Measurements from ENCODE around the gene SRD5A1.

SRD5A1 gene

GRCh38 chr5:6603643-6604042, 29.6 kb upstream of the SRD5A1 start:
- no peak overlapping the region for H3K4me2 ChIP-seq (ENCODE audit: insufficient read depth, low read length, poor library complexity, severe bottlenecking)
- H2AK5ac ChIP-seq (ENCODE audit: low read depth, low read length): no peak overlapping the region
- H3K4ac ChIP-seq (ENCODE audit: low read length): no peak overlapping the region
- no peak overlapping the region for H3K18ac ChIP-seq (ENCODE audit: low read length)
- H3K9ac ChIP-seq (ENCODE audit: low read depth, low read length, poor library complexity): no peak overlapping the region
- H4K91ac ChIP-seq (ENCODE audit: low read depth, low read length, poor library complexity): no peak overlapping the region
- WGBS, 2 donors (ENCODE audit: extremely low coverage in 2 of 2, insufficient read length in 2 of 2, insufficient replicate concordance in 1 of 2): no CpG with 5 or more reads among the region's 5 CpGs
- no peaks in the 10 kb centered on the region for H3K4me1 ChIP-seq (ENCODE audit: control insufficient read depth in 2 of 2, insufficient read depth in 1 of 2, low read depth in 1 of 2, low read length in 2 of 2)
- no peak overlapping the region for H3K14ac ChIP-seq (ENCODE audit: low read length)
- H3K27me3 ChIP-seq (ENCODE audit: control insufficient read depth in 3 of 3, insufficient read depth in 3 of 3, low read depth in 1 of 3, low read length in 3 of 3): no peaks in the 10 kb centered on the region
- no peak overlapping the region for H2BK12ac ChIP-seq (ENCODE audit: low read length)
- no peak overlapping the region for H2BK15ac ChIP-seq (ENCODE audit: low read length)
- no peak overlapping the region for H3K4me3 ChIP-seq (ENCODE audit: low read length in 2 of 2)
- H2AFZ ChIP-seq (ENCODE audit: low read length): no peak overlapping the region
- H3K36me3 ChIP-seq (replicated peaks in 1 of 2; ENCODE audit: control insufficient read depth in 2 of 2, insufficient read depth in 2 of 2, low read length in 2 of 2): peaks cover 52 to 97% of the 10 kb centered on the region in 2 donors
- no peak overlapping the region for H2BK5ac ChIP-seq (ENCODE audit: low read length)
- peaks cover 7% of the 10 kb centered on the region for H3K79me1 ChIP-seq (ENCODE audit: low read depth, low read length)
- H2BK120ac ChIP-seq (ENCODE audit: low read depth, low read length): no peak overlapping the region
- no peaks in the 10 kb centered on the region for H3K9me3 ChIP-seq (replicated peaks in 1 of 2; ENCODE audit: control insufficient read depth in 2 of 2, insufficient read depth in 1 of 2, low read depth in 1 of 2, low read length in 2 of 2)
- no peak for DNase-seq (ENCODE audit: low spot score)
- no peak overlapping the region for H3K27ac ChIP-seq (replicated peaks; ENCODE audit: low read length)
- no peak overlapping the region for H4K8ac ChIP-seq (ENCODE audit: low read depth, low read length)
- H3K23ac ChIP-seq (ENCODE audit: low read depth, low read length, poor library complexity): no peak overlapping the region

DNA sequence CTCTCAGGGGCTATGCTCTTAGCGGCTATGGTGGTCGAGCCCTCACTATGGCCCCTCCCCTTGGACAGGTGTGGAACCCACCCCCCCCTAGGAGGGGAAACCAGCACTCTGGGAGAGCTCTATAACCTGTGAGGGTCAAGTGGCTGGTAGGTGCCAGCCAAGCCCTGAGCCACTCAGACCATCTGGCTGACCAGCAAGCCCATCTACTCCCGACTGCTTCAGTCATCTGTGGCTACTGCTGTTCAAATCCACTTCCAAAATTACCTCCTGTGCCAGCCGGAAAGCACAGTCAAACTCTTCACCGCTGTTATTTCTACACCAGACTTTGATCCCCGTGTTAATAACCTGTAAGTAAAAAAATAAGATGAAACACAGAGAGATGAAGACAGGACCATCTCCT, 28.9 kb upstream of the SRD5A1 start:
- no peak overlapping the region for H3K4me3 ChIP-seq (ENCODE audit: low read length in 2 of 2)
- H3K4me2 ChIP-seq (ENCODE audit: insufficient read depth, low read length, poor library complexity, severe bottlenecking): no peak overlapping the region
- H2BK5ac ChIP-seq (ENCODE audit: low read length): no peak overlapping the region
- H3K27me3 ChIP-seq (ENCODE audit: control insufficient read depth in 3 of 3, insufficient read depth in 3 of 3, low read depth in 1 of 3, low read length in 3 of 3): no peaks in the 10 kb centered on the region
- WGBS, 2 donors (ENCODE audit: extremely low coverage in 2 of 2, insufficient read length in 2 of 2, insufficient replicate concordance in 1 of 2): no CpG with 5 or more reads among the region's 6 CpGs
- no peak overlapping the region for H3K9ac ChIP-seq (ENCODE audit: low read depth, low read length, poor library complexity)
- no peak overlapping the region for H2BK120ac ChIP-seq (ENCODE audit: low read depth, low read length)
- H3K23ac ChIP-seq (ENCODE audit: low read depth, low read length, poor library complexity): no peak overlapping the region
- H3K9me3 ChIP-seq (replicated peaks in 1 of 2; ENCODE audit: control insufficient read depth in 2 of 2, insufficient read depth in 1 of 2, low read depth in 1 of 2, low read length in 2 of 2): no peaks in the 10 kb centered on the region
- no peak overlapping the region for H2BK15ac ChIP-seq (ENCODE audit: low read length)
- peaks cover 52 to 97% of the 10 kb centered on the region in 2 donors for H3K36me3 ChIP-seq (replicated peaks in 1 of 2; ENCODE audit: control insufficient read depth in 2 of 2, insufficient read depth in 2 of 2, low read length in 2 of 2)
- peaks cover 7% of the 10 kb centered on the region for H3K79me1 ChIP-seq (ENCODE audit: low read depth, low read length)
- no peak overlapping the region for H3K4ac ChIP-seq (ENCODE audit: low read length)
- no peak overlapping the region for H4K91ac ChIP-seq (ENCODE audit: low read depth, low read length, poor library complexity)
- no peak overlapping the region for H2AFZ ChIP-seq (ENCODE audit: low read length)
- no peaks in the 10 kb centered on the region for H3K4me1 ChIP-seq (ENCODE audit: control insufficient read depth in 2 of 2, insufficient read depth in 1 of 2, low read depth in 1 of 2, low read length in 2 of 2)
- H2AK5ac ChIP-seq (ENCODE audit: low read depth, low read length): no peak overlapping the region
- no peak for DNase-seq (ENCODE audit: low spot score)
- no peak overlapping the region for H4K8ac ChIP-seq (ENCODE audit: low read depth, low read length)
- H2BK12ac ChIP-seq (ENCODE audit: low read length): no peak overlapping the region
- H3K27ac ChIP-seq (replicated peaks; ENCODE audit: low read length): no peak overlapping the region
- H3K14ac ChIP-seq (ENCODE audit: low read length): no peak overlapping the region
- no peak overlapping the region for H3K18ac ChIP-seq (ENCODE audit: low read length)

DNA sequence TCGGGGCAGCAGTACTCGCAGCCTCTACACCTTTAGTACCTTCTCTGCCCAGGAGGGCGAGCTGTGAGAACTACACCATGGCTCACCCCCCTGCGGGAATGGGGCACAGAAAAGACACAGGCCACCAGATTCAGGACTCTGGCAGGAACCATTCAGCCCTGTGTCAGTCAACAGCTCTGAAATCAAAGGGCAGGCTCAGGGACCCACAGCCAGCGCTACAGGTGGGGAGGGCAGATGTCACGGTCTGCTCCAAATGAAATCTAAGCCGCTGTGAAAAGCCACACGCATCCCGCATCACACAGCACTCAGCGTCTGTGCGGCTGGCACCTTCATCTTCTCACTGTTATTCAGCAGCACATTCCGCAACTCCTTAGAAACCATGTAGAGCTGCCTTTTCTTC, 28.3 kb upstream of the SRD5A1 start:
- no peaks in the 10 kb centered on the region for H3K9me3 ChIP-seq (replicated peaks in 1 of 2; ENCODE audit: control insufficient read depth in 2 of 2, insufficient read depth in 1 of 2, low read depth in 1 of 2, low read length in 2 of 2)
- H4K8ac ChIP-seq (ENCODE audit: low read depth, low read length): no peak overlapping the region
- H3K4me2 ChIP-seq (ENCODE audit: insufficient read depth, low read length, poor library complexity, severe bottlenecking): no peak overlapping the region
- no peak overlapping the region for H2BK120ac ChIP-seq (ENCODE audit: low read depth, low read length)
- H3K79me1 ChIP-seq (ENCODE audit: low read depth, low read length): peaks cover 7% of the 10 kb centered on the region
- H3K27ac ChIP-seq (replicated peaks; ENCODE audit: low read length): no peak overlapping the region
- no peak overlapping the region for H3K9ac ChIP-seq (ENCODE audit: low read depth, low read length, poor library complexity)
- no peak for DNase-seq (ENCODE audit: low spot score)
- no peak overlapping the region for H2BK12ac ChIP-seq (ENCODE audit: low read length)
- H3K4ac ChIP-seq (ENCODE audit: low read length): no peak overlapping the region
- H2AFZ ChIP-seq (ENCODE audit: low read length): no peak overlapping the region
- no peak overlapping the region for H3K4me3 ChIP-seq (ENCODE audit: low read length in 2 of 2)
- H3K4me1 ChIP-seq (ENCODE audit: control insufficient read depth in 2 of 2, insufficient read depth in 1 of 2, low read depth in 1 of 2, low read length in 2 of 2): no peaks in the 10 kb centered on the region
- H2BK5ac ChIP-seq (ENCODE audit: low read length): no peak overlapping the region
- no peaks in the 10 kb centered on the region for H3K27me3 ChIP-seq (ENCODE audit: control insufficient read depth in 3 of 3, insufficient read depth in 3 of 3, low read depth in 1 of 3, low read length in 3 of 3)
- H3K14ac ChIP-seq (ENCODE audit: low read length): no peak overlapping the region
- H4K91ac ChIP-seq (ENCODE audit: low read depth, low read length, poor library complexity): no peak overlapping the region
- H2BK15ac ChIP-seq (ENCODE audit: low read length): no peak overlapping the region
- no peak overlapping the region for H3K23ac ChIP-seq (ENCODE audit: low read depth, low read length, poor library complexity)
- H3K18ac ChIP-seq (ENCODE audit: low read length): no peak overlapping the region
- H2AK5ac ChIP-seq (ENCODE audit: low read depth, low read length): no peak overlapping the region
- H3K36me3 ChIP-seq (replicated peaks in 1 of 2; ENCODE audit: control insufficient read depth in 2 of 2, insufficient read depth in 2 of 2, low read length in 2 of 2): peaks cover 51 to 97% of the 10 kb centered on the region in 2 donors
- no CpG with 5 or more reads among the region's 12 CpGs for WGBS, 2 donors (ENCODE audit: extremely low coverage in 2 of 2, insufficient read length in 2 of 2, insufficient replicate concordance in 1 of 2)

DNA sequence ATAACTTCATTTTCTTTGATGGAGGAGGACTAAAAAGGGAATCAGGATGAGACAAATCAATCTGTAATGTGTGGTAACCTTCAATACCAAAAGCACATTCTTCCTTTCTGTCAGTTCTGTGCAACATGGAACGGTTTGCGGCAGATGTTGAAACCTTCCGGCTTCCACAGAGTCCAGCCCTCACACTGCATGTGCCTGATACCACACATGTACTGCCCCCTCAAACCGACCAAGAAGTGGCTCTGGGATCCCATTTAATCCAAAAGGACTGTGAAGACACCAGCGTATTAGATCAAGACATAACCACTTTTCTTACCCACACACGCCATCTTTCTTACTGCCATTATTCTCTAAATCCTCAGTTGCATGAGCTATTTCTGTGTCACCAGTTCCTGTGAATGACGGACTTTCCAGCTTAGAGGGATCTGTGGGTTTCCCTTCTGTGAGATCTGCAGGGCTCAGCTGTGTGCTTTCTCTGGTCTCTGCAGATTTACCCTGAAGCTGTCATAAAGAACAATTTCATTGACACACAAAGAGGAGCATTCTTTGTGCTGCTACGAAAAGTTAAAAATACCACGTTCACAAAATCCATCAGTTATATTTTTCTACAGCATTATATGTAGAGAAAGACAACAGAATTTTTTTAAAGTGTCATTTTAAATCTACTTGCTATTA, 26.2 kb upstream of the SRD5A1 start:
- Histone ChIP-seq H3K4ac (ENCODE audit: low read length) (no peak overlapping the region), H2BK15ac (ENCODE audit: low read length) (no peak overlapping the region), H3K4me1 (ENCODE audit: control insufficient read depth in 2 of 2, insufficient read depth in 1 of 2, low read depth in 1 of 2, low read length in 2 of 2) (no peaks in the 10 kb centered on the region), H3K9me3 (replicated peaks in 1 of 2; ENCODE audit: control insufficient read depth in 2 of 2, insufficient read depth in 1 of 2, low read depth in 1 of 2, low read length in 2 of 2) (no peaks in the 10 kb centered on the region), H3K23ac (ENCODE audit: low read depth, low read length, poor library complexity) (no peak overlapping the region), H3K27me3 (ENCODE audit: control insufficient read depth in 3 of 3, insufficient read depth in 3 of 3, low read depth in 1 of 3, low read length in 3 of 3) (no peaks in the 10 kb centered on the region), H2BK12ac (ENCODE audit: low read length) (no peak overlapping the region), H2BK120ac (ENCODE audit: low read depth, low read length) (no peak overlapping the region), H4K91ac (ENCODE audit: low read depth, low read length, poor library complexity) (no peak overlapping the region), H3K14ac (ENCODE audit: low read length) (no peak overlapping the region), H2BK5ac (ENCODE audit: low read length) (no peak overlapping the region), H2AFZ (ENCODE audit: low read length) (no peak overlapping the region), H3K36me3 (replicated peaks in 1 of 2; ENCODE audit: control insufficient read depth in 2 of 2, insufficient read depth in 2 of 2, low read length in 2 of 2) (peaks cover 49 to 97% of the 10 kb centered on the region in 2 donors), H4K8ac (ENCODE audit: low read depth, low read length) (no peak overlapping the region), H2AK5ac (ENCODE audit: low read depth, low read length) (no peak overlapping the region), H3K4me2 (ENCODE audit: insufficient read depth, low read length, poor library complexity, severe bottlenecking) (no peak overlapping the region), H3K18ac (ENCODE audit: low read length) (no peak overlapping the region), H3K4me3 (ENCODE audit: low read length in 2 of 2) (no peak overlapping the region), H3K9ac (ENCODE audit: low read depth, low read length, poor library complexity) (no peak overlapping the region), H3K27ac (replicated peaks; ENCODE audit: low read length) (no peak overlapping the region), H3K79me1 (ENCODE audit: low read depth, low read length) (peaks cover 3% of the 10 kb centered on the region)
- no CpG with 5 or more reads among the region's 9 CpGs for WGBS, 2 donors (ENCODE audit: extremely low coverage in 2 of 2, insufficient read length in 2 of 2, insufficient replicate concordance in 1 of 2)
- DNase-seq (ENCODE audit: low spot score): no peak
